ENCODE data around the gene CACNA1F. TPM values are rescaled to one million over a fixed set of nuclear protein-coding genes. Genes with fewer than 3 reads are reported as not detected.

CACNA1F gene
- polyA plus RNA-seq, 3 donors = 0.73 TPM; not detected in 2

- Mint-ChIP-seq H3K36me3 (peaks cover 46 to 58% of the 10 kb centered on the region in 2 donors), H3K4me3 (peak overlapping the region; percentile 67 to 85), H3K4me1 (peaks cover 43% of the 10 kb centered on the region), H3K27me3 (ENCODE audit: low read depth in 3 of 3) (peaks cover 0 to 10% (median 0%) of the 10 kb centered on the region in 3 donors), H3K27ac (peak overlapping the region; percentile 91 to 97 (median 93)), H3K9me3 (peaks cover 0 to 20% (median 11%) of the 10 kb centered on the region in 7 donors)
- DNase-seq = peak; percentile 64 to 79 (median 75)
- H3K4me3 ChIP-seq (replicated peaks in 1 of 3; ENCODE audit: low read depth in 2 of 3, low read length in 3 of 3) = peak overlapping the region in 1 of 3 experiments; percentile 49
- WGBS (ENCODE audit: insufficient coverage) = 9% methylated on average over 4 of the region's 27 CpGs
- H3K79me2 ChIP-seq (ENCODE audit: insufficient read depth, low read length) = peaks cover 42% of the 10 kb centered on the region
- peaks cover 43 to 56% of the 10 kb centered on the region in 2 donors for H3K4me1 ChIP-seq (ENCODE audit: control insufficient read depth in 1 of 2, insufficient read depth in 2 of 2, low read length in 2 of 2)
- peak overlapping the region; percentile 45 for H3K4me2 ChIP-seq (replicated peaks; ENCODE audit: extremely low read depth, low read length, poor library complexity, severe bottlenecking)
- TF ChIP-seq, protein P1, sequence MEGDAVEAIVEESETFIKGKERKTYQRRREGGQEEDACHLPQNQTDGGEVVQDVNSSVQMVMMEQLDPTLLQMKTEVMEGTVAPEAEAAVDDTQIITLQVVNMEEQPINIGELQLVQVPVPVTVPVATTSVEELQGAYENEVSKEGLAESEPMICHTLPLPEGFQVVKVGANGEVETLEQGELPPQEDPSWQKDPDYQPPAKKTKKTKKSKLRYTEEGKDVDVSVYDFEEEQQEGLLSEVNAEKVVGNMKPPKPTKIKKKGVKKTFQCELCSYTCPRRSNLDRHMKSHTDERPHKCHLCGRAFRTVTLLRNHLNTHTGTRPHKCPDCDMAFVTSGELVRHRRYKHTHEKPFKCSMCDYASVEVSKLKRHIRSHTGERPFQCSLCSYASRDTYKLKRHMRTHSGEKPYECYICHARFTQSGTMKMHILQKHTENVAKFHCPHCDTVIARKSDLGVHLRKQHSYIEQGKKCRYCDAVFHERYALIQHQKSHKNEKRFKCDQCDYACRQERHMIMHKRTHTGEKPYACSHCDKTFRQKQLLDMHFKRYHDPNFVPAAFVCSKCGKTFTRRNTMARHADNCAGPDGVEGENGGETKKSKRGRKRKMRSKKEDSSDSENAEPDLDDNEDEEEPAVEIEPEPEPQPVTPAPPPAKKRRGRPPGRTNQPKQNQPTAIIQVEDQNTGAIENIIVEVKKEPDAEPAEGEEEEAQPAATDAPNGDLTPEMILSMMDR (IDR thresholded peaks at IDR 0.05) = no peak
- peaks cover 11% of the 10 kb centered on the region for H4K20me1 ChIP-seq (ENCODE audit: insufficient read depth, low read length)
- intact Hi-C loops (cut with micrococcal nuclease) = no loop called here
- H3K27ac ChIP-seq (ENCODE audit: low read depth in 1 of 2, low read length in 2 of 2) = peak overlapping the region; percentile 33 to 66
- H3K36me3 ChIP-seq (replicated peaks in 1 of 2; ENCODE audit: control insufficient read depth in 1 of 2, insufficient read depth in 2 of 2, low read length in 2 of 2) = peaks cover 46 to 61% of the 10 kb centered on the region in 2 donors
- H2AFZ ChIP-seq (ENCODE audit: insufficient read depth, low read depth, low read length, poor library complexity, severe bottlenecking) = no peak overlapping the region
- H3K9me3 ChIP-seq (replicated peaks in 1 of 2; ENCODE audit: control insufficient read depth in 1 of 2, insufficient read depth in 1 of 2, low read length in 2 of 2) = no peaks in the 10 kb centered on the region
- H3K27me3 ChIP-seq (ENCODE audit: control insufficient read depth in 2 of 2, insufficient read depth in 2 of 2, low read length in 2 of 2) = no peaks in the 10 kb centered on the region
- no peak overlapping the region for H3K9ac ChIP-seq (ENCODE audit: insufficient read depth, low read length, poor library complexity, severe bottlenecking)
These were observed 56.5 kb downstream of the CACNA1F start for GRCh38 chrX:49176421-49177326.

DNA sequence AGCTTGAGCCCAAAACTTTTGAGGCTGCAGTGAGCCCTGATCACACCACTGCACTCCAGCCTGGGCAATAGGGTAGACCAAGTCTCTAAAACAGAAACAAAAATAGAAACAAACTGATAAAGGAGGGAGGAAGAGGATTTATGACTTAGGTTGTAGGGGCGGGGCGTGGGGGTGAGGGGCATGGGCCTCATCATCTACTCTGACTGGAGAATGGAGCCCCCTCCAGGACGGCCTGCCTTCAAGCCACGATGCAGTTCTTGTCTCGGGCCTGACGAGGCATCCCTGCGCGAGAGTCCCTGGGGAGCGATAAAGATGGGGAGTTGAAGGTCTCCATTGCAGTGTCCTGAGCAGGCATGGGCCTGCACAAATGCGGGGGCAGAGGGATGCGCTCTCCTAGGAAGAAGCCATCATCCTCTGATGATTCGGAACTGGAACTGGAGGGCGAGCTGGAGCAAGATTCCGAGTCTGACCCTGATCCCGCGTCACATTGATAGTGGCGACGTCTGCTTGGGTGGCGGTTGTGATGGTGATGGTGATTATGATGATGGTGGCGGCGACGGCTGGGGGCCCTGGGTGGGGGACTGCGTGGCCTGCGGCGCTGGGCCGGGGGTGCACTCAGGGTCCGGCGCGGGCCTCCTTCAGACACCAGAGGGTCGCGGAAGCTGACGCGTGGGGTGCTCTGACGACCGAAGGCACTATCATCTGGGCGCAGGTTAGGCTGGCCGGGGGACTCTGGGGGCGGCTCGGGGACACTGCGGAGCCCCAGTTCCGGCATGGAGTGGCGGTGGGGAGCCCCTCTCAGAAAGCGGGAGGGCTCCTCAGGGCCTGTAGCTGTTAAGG is 57.5 kb downstream of the CACNA1F start:
- H3K27me3 Mint-ChIP-seq (ENCODE audit: low read depth in 3 of 3) = peaks cover 0 to 10% (median 0%) of the 10 kb centered on the region in 3 donors
- Histone ChIP-seq H3K36me3 (replicated peaks in 1 of 2; ENCODE audit: control insufficient read depth in 1 of 2, insufficient read depth in 2 of 2, low read length in 2 of 2) (peaks cover 41 to 58% of the 10 kb centered on the region in 2 donors), H3K27ac (ENCODE audit: low read depth in 1 of 2, low read length in 2 of 2) (peak overlapping the region; percentile 2 to 42), H4K20me1 (ENCODE audit: insufficient read depth, low read length) (peaks cover 11% of the 10 kb centered on the region), H3K27me3 (ENCODE audit: control insufficient read depth in 2 of 2, insufficient read depth in 2 of 2, low read length in 2 of 2) (no peaks in the 10 kb centered on the region), H3K4me1 (ENCODE audit: control insufficient read depth in 1 of 2, insufficient read depth in 2 of 2, low read length in 2 of 2) (peaks cover 51 to 66% of the 10 kb centered on the region in 2 donors), H3K79me2 (ENCODE audit: insufficient read depth, low read length) (peaks cover 46% of the 10 kb centered on the region), H3K4me2 (replicated peaks; ENCODE audit: extremely low read depth, low read length, poor library complexity, severe bottlenecking) (peak overlapping the region; percentile 45), H3K4me3 (replicated peaks in 1 of 3; ENCODE audit: low read depth in 2 of 3, low read length in 3 of 3) (peak overlapping the region in 1 of 3 experiments; percentile 49), H3K9ac (ENCODE audit: insufficient read depth, low read length, poor library complexity, severe bottlenecking) (no peak overlapping the region), H2AFZ (ENCODE audit: insufficient read depth, low read depth, low read length, poor library complexity, severe bottlenecking) (no peak overlapping the region), H3K9me3 (replicated peaks in 1 of 2; ENCODE audit: control insufficient read depth in 1 of 2, insufficient read depth in 1 of 2, low read length in 2 of 2) (no peaks in the 10 kb centered on the region)
- WGBS (ENCODE audit: insufficient coverage) = 76% methylated on average over 9 of the region's 43 CpGs
- TF ChIP-seq, protein P1 (IDR thresholded peaks at IDR 0.05) = no peak
- intact Hi-C loops (cut with micrococcal nuclease) = no loop called here
- H3K9me3 Mint-ChIP-seq = peaks cover 0 to 30% (median 15%) of the 10 kb centered on the region in 7 donors
- H3K4me1 Mint-ChIP-seq = peaks cover 48% of the 10 kb centered on the region
- no peak for DNase-seq
- H3K36me3 Mint-ChIP-seq = peaks cover 42 to 55% of the 10 kb centered on the region in 2 donors
- no peak overlapping the region for H3K4me3 Mint-ChIP-seq
- H3K27ac Mint-ChIP-seq = peak overlapping the region; percentile 43 to 97 (median 92)
